A172 (cell line): ENCODE data around the gene SEPTIN2. TPM values are rescaled to one million over a fixed set of nuclear protein-coding genes. Genes with fewer than 3 reads are reported as not detected.
A peak's percentile ranks its signal among the peaks of the same experiment; 100 is the strongest.
"Not testable (repeated sequence)": the region's sequence is repeated elsewhere in the genome, so short reads cannot be mapped to it uniquely, and the experiment has no call there.

Source experiments
- DNase-seq: peaks from one replicate; pipeline ENCODE4 v3.0.0-alpha.2; 2015; ENCODE audit warnings: low spot score
- total RNA-seq: library from RNA; depleted of rRNA; stranded (reverse); fragments of >200 nt; shearing (Covaris generic); gene quantifications from 2 replicates; pipeline ENCODE4 v1.2.3, GENCODE V29; 2014

Gene SEPTIN2
- total RNA-seq, 1 experiment from 2014 or later = 393 TPM

DNA sequence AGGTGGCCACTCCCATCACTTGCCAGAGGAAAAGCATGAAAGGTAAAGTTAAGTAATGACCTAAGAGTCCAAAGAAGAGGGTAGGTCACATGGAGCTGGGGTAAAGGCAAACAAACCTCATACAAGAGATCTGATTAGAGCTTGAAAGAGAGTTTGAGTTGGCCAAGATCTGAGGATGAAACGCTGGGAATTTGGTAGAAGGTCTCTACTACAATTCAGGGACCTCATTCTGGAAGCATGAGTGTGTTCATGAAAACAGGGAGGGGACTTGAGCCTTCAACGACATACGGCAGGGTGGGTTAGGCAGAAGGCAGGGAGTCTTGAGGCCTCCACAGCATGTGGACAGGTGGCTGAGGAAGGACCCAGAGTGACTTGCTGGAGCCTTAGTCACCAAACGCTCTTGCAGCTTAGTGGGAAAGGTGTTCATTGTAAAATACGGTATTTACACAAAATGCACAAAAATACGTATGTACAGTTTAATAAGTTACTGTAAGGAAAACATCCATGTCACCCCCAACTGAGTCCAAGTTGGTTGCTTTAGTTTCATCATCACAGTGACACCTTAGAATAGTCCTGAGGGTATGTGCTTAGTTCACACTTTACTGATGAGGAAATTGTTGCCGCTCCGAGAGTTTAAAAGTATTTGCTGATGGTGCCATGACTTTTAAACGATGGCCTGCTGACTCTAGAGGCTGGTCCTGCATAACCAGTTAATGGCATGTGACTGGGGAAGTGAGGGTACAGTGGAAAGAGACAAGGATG lies 35.3 kb downstream of the SEPTIN2 start:
- no peak for DNase-seq

DNA sequence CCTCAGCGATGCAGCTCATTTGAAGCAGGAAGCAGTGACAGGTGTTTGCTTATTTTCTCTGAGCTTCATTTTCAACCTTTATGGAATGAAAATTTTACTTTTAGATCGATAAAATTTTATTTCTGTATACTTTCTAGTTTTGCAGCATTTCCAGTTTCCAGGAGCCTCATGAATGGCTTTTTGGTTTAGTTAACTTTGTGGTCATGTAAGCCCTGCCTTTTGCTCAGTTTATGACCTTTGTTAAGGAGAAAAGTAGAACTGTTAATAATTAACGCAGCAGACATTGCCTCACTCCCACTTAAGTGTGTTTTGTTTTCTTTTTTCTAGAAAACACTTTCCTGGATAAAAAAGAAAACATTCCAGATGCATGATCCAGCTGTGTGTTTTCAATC lies 35.9 kb downstream of the SEPTIN2 start:
- no peak for DNase-seq

DNA sequence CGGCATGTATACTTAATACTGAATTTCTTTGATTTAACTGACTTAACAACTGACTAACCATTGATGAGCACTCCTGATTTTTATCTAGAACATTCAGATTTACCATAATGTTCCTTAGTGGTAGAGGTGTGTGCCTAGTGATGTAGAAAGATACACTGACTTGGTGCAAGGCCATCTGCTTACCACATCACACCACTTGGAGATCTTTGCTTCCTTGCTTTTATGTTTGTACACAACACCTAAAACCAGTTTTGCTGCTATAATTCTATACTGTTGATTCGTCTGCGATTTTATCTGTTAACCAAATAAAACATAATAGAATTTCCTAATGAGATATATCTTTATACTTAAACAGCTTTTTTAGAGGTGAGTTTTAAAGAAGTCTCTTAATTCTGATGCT lies 36.5 kb downstream of the SEPTIN2 start:
- no peak for DNase-seq

DNA sequence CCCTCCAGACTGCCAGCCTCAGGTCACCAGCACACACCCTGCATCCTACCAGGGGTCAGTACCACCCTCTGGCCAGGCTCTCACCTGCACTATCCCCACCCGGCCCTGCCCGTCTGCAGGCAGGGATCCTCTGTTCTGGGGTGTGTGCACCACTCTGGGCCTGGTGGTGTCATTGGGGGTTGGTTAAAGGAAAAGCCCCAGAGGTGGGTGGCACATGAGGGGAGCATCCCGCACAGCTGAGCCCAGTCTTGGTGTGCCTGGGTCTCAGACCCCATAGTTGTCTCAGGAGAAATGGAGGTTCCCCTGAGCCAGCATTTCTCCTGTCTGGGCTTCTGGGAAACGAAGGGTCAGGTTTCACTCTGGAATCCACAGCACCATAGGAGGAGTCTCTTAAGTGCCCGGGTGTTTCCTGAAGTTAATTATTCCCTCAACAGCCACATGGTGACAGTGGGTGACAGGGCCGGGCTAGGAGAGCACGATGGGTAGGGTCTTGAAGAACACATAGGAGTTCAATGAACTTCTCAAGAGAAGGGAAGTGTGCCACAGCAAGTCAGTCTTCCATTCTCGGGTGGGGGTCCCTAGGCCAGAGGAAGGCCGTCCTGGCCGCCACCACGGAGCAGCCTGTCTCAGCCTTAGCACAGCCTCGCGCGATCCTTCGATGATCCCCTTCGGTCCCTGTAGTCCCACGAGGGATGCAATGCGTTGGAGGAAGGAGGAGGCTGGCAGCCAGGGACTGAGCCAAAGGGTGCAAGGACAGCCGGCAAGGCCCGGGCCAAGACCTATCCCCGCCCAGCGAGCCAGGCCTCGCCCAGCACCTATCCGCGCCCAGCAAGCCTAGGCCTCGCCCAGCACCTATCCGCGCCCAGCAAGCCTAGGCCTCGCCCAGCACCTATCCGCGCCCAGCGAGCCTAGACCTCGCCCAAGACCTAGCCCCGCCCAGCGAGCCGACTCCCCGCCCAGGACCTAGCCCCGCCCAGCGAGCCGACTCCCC lies 39.2 kb downstream of the SEPTIN2 start:
- DNase-seq = peak; percentile 36

DNA sequence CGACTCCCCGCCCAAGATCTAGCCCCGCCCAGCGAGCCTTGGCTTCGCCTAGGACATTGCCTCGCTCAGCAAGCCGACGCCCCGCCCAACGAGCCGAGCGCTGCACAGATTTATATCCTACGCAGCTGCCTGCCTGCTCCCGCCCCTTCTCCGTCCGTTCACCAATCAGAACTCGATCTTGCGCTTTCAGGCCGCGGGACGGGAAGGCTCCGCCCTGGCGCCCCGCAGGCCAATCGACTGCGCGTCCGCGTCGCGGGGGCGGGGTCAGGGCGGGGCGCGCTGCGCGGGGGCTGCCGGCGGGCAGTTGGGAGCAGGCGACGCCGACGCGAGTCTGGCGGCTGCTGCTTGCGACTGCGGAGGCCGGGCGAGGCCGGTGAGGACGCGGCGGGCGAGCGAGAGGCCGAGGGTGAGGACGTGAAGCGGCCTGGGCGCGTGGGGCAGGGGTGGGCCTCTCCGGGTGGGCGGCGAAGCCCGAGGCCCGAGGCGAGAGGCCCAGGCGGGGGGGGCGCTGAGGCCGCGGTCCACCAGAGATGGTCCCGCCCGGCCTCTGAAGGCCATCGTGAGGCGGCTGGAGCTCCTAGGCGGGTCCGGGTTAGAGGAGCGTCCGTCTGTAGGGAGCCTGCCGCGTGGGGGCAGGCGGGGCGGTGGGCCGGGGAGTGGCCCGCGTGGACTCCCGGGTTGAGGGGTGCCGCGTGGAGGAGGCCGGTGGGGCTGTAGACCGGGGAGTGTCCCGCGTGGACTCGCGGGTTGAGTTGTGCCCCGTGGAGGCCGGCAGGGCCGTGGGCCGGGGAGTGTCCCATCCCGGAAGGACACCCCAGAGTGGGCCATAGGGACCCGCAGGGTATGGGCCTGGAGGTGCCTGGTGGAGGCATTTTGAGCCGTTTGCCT lies 40.5 kb downstream of the SEPTIN2 start, which contains the start of gene FARP2:
TSS of gene FARP2 (plus strand) at position 303 of the 888 bp plus-strand sequence. CDS start 16,823 bp downstream, outside the sequence.
- DNase-seq = peak; percentile 95

DNA sequence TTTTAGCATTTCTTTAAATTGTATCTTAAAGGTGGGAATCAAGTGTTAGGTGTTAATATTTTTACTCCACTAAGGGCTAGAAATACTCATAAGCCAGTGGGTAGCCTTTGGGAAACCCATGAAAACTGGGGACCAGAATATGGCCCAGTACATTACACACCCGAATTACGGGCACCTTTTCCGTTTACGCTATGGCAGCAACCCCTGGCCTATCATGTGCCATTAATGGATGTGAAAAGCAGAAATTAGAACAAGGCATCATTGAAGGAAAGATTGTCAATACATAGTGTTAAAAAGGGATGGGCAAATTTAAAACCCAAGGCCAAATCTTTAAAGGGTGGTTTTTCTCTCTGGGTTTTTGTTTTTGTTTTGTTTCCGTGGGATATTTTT lies 41.1 kb downstream of the SEPTIN2 start:
- DNase-seq = no peak

DNA sequence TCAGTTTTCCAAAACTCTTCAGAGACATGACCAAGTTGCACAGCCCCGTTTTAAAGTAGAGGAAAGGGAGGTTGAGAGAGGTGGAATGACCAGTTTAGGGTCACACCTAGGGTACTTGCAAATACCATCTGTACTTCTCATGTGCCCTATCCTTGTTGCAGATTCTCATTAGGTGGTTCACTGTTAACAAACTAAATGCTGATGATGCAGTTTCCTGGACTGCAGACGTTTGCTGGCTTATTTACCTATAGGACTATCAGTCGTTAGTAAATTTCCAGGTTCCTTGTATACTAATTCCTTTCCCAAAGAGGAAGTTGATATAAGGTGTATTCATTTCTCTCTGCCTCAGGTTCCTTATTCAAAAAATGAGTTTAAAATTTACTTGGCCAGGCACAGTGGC lies 41.8 kb downstream of the SEPTIN2 start:
- DNase-seq = no peak

DNA sequence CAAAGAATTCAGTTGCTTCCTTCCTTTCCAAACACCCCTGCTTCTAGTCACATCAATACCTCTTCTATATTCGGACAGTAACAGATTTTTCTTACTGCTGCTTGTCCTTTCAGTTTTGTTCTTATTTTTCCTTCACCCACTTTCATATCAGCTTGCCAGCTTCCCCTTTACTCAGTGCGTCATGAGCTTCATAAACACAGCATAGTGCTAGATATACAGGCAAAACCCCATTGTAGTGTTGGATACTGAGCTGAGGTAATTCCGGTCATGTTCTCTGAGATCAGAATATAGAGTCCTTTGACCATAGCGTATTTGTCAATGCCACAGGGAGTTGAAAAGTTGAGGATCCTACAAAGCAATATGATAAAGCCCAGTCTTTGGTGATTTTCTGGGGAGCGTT lies 42.7 kb downstream of the SEPTIN2 start:
- no peak for DNase-seq

DNA sequence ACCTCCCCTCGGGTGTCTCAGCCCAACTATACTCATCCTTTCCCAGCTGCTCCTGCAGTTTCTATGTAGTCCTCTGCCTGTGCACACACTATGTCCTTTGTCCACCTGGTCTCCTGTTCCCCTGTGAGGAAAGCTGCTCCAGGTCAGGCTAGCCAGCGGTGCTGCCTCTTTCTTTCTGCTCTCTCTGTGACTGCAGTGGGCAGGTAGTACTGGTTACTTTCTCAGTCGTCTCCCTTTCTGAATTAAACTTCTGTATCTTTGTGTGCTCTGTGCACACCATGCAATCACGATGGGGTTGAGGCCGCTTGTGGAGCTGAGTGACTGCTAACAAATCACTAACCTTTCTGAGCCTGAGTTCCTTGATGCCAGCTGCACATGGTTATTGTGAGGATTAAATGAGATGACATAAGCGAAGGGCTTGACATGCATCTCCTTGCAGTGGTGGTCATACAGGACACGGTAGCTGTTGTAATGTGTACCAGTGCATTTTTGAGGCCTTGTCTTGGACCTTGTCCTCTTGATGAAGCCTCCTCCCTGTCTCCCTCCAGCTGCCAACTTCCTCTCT lies 43.8 kb downstream of the SEPTIN2 start:
- no peak for DNase-seq

DNA sequence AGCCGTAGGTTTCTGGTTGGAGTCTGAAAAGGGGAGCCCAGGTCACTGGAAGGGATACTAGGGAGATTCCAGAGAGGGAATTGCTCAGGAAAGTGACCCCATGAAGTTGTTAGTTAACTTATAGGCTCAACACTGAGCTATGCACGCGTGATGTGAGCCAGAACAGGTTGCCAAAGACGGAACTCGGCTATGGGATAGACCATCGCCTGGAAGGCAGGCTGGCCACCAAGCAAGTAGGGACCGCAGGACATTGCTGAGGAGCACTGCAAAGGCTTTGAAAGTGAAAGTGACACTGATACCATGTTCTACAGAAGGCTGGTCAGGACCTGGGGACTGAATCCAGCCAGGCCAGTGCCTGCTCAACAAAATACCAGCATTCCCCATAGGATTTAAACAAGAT lies 47.7 kb downstream of the SEPTIN2 start:
- DNase-seq = no peak

DNA sequence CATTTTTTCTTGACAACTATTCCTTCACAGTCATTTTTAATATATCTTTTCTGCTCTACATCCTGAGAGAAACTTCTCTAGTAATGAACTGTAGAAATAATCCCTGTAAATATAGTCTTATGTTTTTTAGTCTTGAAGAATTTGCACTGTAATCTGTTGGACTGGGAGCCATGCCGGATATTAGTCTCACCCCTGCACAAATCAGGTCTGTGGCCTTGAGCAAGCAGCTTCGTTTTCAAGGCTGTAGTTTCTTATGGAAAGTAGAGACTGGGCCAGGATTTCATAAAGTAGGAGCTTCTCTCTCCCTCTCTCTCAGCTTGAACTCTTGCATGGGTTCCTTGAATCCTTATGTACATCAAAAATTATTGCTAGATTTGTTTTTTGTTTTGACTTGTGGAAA lies 49.1 kb downstream of the SEPTIN2 start:
- DNase-seq = no peak

DNA sequence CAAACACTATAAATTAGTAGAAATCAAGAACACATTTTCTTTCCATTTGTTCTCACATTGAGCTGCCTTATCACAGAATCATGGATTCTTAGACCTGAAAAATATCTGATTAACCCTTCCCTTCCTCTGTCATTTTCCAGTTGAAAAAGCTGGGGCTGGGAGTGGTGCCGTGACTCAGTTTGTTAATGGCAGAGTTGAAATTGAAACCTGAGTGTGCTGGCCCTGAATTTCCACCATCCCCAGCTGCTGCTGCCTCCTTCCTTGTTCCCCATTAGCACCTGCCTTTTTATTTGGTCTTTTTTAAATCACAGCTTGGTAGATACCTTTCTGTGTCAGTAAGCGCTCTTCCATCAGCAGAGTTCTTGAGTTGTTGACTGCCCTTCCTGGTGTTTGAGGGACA lies 51.0 kb downstream of the SEPTIN2 start:
- no peak for DNase-seq

DNA sequence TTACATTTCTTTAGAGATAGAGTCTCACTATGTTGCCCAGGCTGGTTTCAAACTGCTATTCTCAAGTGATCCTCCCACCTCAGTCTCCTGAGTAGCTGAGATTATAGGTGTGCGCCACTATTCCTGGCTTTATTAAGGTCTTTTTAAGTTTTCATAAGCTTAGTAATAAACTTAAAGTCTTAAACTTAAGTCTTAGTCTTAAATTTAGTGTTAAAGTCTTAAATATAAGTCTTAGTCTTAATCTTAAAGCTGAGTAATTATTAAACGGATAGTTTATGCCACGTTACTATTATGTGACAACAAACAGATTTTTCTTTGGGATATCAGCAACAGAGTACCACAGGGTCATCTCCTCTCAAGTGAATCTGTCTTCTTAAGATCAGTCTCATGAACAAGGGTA lies 52.9 kb downstream of the SEPTIN2 start:
- no peak for DNase-seq

DNA sequence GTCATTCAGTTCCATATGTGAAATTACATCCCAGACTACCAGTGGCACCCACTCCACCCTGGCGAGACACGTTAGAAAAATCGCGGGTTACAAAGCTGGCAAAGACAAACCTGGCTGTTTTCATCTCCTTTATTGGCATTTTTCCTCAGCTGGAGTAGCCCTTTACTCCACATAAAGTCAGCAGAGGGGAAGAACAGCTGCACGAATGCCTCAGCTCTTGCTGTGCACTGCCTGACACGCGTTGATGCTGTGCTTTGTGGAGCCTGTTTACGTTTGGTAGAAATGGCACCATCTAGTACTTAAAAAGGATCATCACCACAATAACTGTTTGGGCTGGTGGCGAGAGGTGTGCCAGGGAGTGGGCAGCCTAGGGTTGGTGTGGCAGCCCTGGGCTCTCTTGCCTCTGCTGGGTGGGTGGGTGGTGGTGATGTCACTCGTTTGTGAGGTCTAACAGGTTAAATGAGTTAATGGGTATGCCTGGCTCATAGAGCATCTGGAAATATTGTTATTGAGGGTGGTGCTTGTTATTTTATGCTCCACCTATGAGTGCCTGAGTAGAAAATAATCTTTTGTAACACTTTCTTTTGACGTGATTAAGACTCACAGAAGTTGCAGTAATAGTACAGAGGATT lies 56.8 kb downstream of the SEPTIN2 start:
- no peak for DNase-seq

DNA sequence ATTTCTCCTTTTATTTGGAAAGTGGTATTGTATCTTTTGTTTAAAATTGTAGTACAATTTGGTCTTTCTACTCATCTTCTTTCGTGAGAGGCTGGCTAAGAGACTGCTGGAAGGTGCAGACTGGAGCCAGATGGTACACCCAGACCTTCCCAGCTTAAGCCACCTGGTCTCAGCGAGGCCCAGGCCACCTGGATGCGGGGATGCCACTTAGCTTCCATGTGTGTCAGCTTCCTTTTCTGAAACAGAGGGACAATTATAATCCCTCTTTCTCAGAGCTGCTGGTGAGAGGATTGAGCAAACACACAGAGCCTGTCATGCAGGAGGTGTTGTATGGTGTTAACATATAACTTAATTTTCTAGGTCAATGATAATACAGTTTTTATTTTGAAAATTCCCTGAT lies 57.7 kb downstream of the SEPTIN2 start:
- no peak for DNase-seq

DNA sequence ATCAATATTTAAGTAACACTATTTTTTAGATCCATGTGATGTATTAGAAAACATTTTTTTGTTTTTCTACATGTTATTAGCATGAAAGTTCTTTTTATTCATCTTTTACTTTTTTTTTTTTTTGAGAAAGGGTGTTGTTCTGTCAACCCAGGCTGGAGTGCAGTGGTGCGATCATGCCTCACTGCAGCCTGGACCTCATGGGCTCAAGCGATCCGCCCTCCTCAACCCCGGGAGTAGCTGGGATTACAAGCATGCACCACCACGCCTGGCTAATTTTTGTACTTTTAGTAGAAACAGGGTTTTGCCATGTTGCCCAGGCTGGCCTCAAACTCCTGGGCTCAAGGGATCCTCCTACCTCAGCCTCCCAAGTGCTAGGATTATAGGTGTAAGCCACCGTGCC lies 58.2 kb downstream of the SEPTIN2 start:
- not testable (repeated sequence) for DNase-seq

DNA sequence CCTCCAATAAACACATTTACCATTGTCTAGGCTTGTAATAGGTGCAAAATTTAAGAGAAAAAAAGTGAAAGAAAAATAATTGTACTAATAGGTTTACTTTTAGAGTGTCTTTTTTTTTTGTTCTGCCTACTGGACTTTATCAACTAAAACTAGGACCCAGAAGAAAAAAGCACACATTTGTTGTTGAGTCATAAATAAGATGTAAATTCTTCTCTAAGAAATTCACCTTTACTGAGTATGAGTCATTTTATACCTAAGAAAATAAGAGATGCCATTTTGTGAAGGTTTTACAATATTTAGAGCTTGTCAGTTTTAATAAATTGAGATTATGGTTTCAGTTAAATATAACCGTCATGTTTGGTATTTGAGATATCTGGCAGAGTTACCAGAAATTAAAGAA lies 59.6 kb downstream of the SEPTIN2 start:
- DNase-seq = no peak

DNA sequence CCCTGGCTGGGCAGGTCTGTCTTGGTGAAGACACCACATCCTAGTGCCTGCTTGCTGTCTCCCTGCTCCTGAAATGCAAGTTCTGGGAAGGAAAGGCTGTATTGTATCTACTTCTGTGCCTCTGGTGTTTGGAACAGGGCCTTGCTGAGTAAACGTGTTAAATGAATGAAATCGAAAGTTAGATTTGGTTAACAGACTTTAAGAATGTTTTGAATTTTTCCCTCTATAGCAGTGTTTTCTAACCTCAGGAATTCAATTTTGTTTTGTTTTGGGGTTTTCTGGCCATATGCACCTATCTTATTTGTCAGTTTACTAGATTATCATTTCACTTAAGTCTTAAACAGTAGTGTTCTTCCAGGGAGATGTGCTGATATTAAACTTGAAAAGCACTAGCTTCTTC lies 61.1 kb downstream of the SEPTIN2 start:
- no peak for DNase-seq

DNA sequence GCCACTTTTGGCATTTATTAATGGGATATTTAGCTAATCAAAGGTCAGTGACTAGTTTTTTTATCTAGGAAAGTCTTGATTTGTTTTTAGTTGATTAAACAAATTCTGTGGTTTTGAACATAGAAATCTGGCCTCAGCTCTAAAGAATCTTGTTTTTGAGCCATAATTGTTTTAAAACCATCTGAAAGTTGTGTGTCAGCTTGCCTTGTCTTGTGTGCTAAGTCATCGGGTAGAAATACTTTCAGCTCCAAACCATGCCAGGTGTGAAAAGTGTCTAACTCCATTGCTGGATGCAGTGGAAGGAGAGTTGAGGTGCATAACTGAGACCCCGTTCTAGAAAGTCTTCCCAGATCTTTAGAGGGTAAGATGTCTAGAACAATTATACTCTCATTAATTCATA lies 63.1 kb downstream of the SEPTIN2 start:
- DNase-seq = no peak

DNA sequence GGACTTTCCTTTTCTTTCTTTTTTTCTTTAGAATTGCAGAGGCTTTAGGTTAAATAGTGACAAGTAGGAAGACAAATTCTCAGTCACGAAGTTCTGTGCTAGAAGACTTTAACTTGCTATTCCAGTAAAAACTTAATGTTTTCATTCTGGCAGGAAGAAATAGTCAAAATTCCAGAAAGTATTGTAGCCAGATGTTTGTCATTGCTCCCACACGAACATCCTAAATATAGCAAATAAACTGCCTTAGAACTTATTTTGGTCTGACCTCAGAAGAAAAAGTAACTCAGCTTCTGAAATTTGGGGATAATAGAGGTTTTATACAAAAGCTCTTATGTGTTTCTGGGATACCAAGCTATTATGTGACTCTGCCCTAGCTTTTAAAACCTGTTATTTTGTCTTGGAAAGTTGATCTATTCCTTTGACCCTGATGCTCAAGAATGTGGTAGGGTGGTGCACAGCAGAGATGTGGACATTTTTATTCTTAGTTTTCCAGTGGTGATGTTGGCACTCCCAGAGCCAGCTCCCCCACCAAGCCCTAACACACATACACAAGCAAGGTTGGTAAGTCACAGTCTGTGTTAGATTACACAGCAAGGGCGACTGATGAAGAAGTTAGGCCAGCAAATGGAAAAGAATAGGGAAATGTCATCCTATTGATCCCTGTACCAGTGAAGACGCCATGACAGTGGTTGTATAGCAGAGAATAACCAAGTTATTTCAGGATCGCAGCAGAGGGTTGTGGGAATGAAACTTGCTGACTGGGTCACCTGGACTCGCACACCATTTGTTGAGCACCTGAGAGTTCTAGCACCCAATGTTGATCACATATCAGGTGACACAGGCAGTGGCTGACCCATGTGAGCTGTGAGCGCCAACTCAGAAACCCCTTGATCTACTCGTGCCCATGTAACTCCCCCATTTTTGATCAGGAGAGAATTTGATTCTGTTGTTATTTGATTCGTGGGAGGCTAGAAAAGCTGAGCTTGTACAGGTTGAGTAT lies 64.1 kb downstream of the SEPTIN2 start:
- DNase-seq = no peak
